Iris pigment epithelial cell (primary cell): ENCODE results near the gene CHD6.

Experiments
- DNase-seq: peaks from one replicate; pipeline ENCODE4 v3.0.0-alpha.2; 2011; ENCODE audit warnings: low read depth

The CHD6 gene

GRCh38 chr20:41424546-41424945 is 193.6 kb downstream of the CHD6 start:
- DNase-seq: peak; percentile 46

GRCh38 chr20:41424011-41424410 is 194.2 kb downstream of the CHD6 start:
- no peak for DNase-seq

GRCh38 chr20:41422953-41423352 is 195.2 kb downstream of the CHD6 start:
- DNase-seq: peak; percentile 17

GRCh38 chr20:41418739-41419293 is 199.4 kb downstream of the CHD6 start:
- no peak for DNase-seq

- no peak for DNase-seq
These were observed 200.1 kb downstream of the CHD6 start for GRCh38 chr20:41418031-41418430.

- no peak for DNase-seq
These were observed 203.0 kb downstream of the CHD6 start for GRCh38 chr20:41415191-41415590.

- DNase-seq: no peak
These were observed 205.0 kb downstream of the CHD6 start for GRCh38 chr20:41413169-41413568.

GRCh38 chr20:41412324-41413120 is 205.7 kb downstream of the CHD6 start:
- no peak for DNase-seq

GRCh38 chr20:41411391-41411847 is 206.8 kb downstream of the CHD6 start:
- peak; percentile 37 for DNase-seq

GRCh38 chr20:41408986-41409385 is 209.2 kb downstream of the CHD6 start:
- DNase-seq: no peak

- DNase-seq: no peak
These were observed 209.9 kb downstream of the CHD6 start for GRCh38 chr20:41408156-41408794.

- no peak for DNase-seq
These were observed 210.6 kb downstream of the CHD6 start for GRCh38 chr20:41407607-41408006.

GRCh38 chr20:41406896-41407444 is 211.2 kb downstream of the CHD6 start:
- no peak for DNase-seq

- DNase-seq: no peak
These were observed 211.8 kb downstream of the CHD6 start for GRCh38 chr20:41406353-41406752.

GRCh38 chr20:41405436-41405835 is 212.7 kb downstream of the CHD6 start:
- DNase-seq: no peak

GRCh38 chr20:41403604-41404003 is 214.6 kb downstream of the CHD6 start:
- no peak for DNase-seq

GRCh38 chr20:41398408-41398807 is 219.8 kb downstream of the CHD6 start:
- DNase-seq: peak; percentile 56

- DNase-seq: no peak
These were observed 222.2 kb downstream of the CHD6 start for GRCh38 chr20:41395667-41396664.

- DNase-seq: no peak
These were observed 223.1 kb downstream of the CHD6 start for GRCh38 chr20:41394931-41395666.

- DNase-seq: no peak
These were observed 224.1 kb downstream of the CHD6 start for GRCh38 chr20:41394081-41394480.

- no peak for DNase-seq
These were observed 224.5 kb downstream of the CHD6 start for GRCh38 chr20:41393705-41394066.
